ENCODE data around the gene SERPINB13.

SERPINB13 gene

GRCh38 chr18:63586966-63587365 is at the start of gene SERPINB13:
TSS of gene SERPINB13 (plus strand) at chr18:63587343. CDS start at chr18:63588668, 1,325 bp downstream.
- DNase-seq: no peak

- DNase-seq: no peak
Observed at GRCh38 chr18:63539904-63540510, 47.1 kb upstream of the SERPINB13 start.

GRCh38 chr18:63542069-63542468 is 45.1 kb upstream of the SERPINB13 start, which contains the start of gene SERPINB12:
TSS of gene SERPINB12 (plus strand) at chr18:63542369. CDS start at chr18:63556160, 13,791 bp downstream.
- DNase-seq: no peak

- no peak for DNase-seq
Observed at GRCh38 chr18:63544017-63544416, 43.1 kb upstream of the SERPINB13 start.

GRCh38 chr18:63545000-63545399 is 42.1 kb upstream of the SERPINB13 start:
- DNase-seq: no peak

- DNase-seq: no peak
Observed at GRCh38 chr18:63550068-63550467, 37.1 kb upstream of the SERPINB13 start.

GRCh38 chr18:63551769-63552168 is 35.4 kb upstream of the SERPINB13 start:
- DNase-seq: no peak

GRCh38 chr18:63552581-63552980 is 34.6 kb upstream of the SERPINB13 start:
- DNase-seq: no peak

- DNase-seq: no peak
Observed at GRCh38 chr18:63553081-63553480, 34.1 kb upstream of the SERPINB13 start.

- no peak for DNase-seq
Observed at GRCh38 chr18:63559567-63560491, 27.3 kb upstream of the SERPINB13 start.

- no peak for DNase-seq
Observed at GRCh38 chr18:63562284-63562683, 24.9 kb upstream of the SERPINB13 start.

- no peak for DNase-seq
Observed at GRCh38 chr18:63564021-63564420, 23.1 kb upstream of the SERPINB13 start.

GRCh38 chr18:63564561-63564960 is 22.6 kb upstream of the SERPINB13 start:
- DNase-seq: no peak

- no peak for DNase-seq
Observed at GRCh38 chr18:63567276-63567675, 19.9 kb upstream of the SERPINB13 start.

- no peak for DNase-seq
Observed at GRCh38 chr18:63567825-63568224, 19.3 kb upstream of the SERPINB13 start.

GRCh38 chr18:63570721-63571120 is 16.4 kb upstream of the SERPINB13 start:
- no peak for DNase-seq

- DNase-seq: no peak
Observed at GRCh38 chr18:63575681-63576080, 11.5 kb upstream of the SERPINB13 start.

- no peak for DNase-seq
Observed at GRCh38 chr18:63578357-63578958, 8.7 kb upstream of the SERPINB13 start.

GRCh38 chr18:63579616-63580015 is 7.5 kb upstream of the SERPINB13 start:
- DNase-seq: no peak

- DNase-seq: no peak
Observed at GRCh38 chr18:63585988-63586387, 1.2 kb upstream of the SERPINB13 start.

- DNase-seq: no peak
Observed at GRCh38 chr18:63586431-63586830, 712 bp upstream of the SERPINB13 start.

- DNase-seq: no peak
Observed at GRCh38 chr18:63588909-63589308, 1.8 kb downstream of the SERPINB13 start.

GRCh38 chr18:63590373-63590772 is 3.2 kb downstream of the SERPINB13 start:
- DNase-seq: no peak
